HepG2 (cell line): Measurements from ENCODE around the gene SCRT2. TPM values are rescaled to one million over a fixed set of nuclear protein-coding genes. Genes with fewer than 3 reads are reported as not detected.

Experiments
- ETV6 ChIP-seq: sonication (generic); formaldehyde crosslinking; conservative IDR thresholded peaks from 2 replicates; pipeline ENCODE4 v1.4.0; 2020; ENCODE audit warnings: missing genetic modification reagents
- GATA4 ChIP-seq: sonication (generic); IDR thresholded peaks from 2 replicates; pipeline ENCODE4 v1.6.1; 2016; ENCODE audit warnings: antibody characterized with exemption, low read depth, borderline replicate concordance
- HNF4A ChIP-seq: sonication (generic); formaldehyde crosslinking; IDR thresholded peaks from 2 replicates; pipeline ENCODE4 v1.4.0; 2020; ENCODE audit warnings: missing genetic modification reagents
- MAZ ChIP-seq, 2 experiments: sonication (generic) in 1 of 2; formaldehyde crosslinking in 1 of 2; IDR thresholded peaks; 2 replicates each; pipeline versions ENCODE4 v1.5.0 to v1.6.1; 2012 to 2020; ENCODE audit warnings: low read depth in 2 of 2, mild to moderate bottlenecking in 2 of 2, borderline replicate concordance in 1 of 2, improper control_type of control experiment in 1 of 2, low read length in 1 of 2, missing genetic modification reagents in 1 of 2, moderate library complexity in 1 of 2
- PBX3 ChIP-seq: sonication (generic); formaldehyde crosslinking; IDR thresholded peaks from 2 replicates; pipeline ENCODE4 v1.8.1; 2023; ENCODE audit warnings: missing genetic modification reagents, inconsistent platforms, borderline replicate concordance
- RFXANK ChIP-seq: IDR thresholded peaks from 2 replicates; pipeline ENCODE4 v1.6.1; 2016
- RORA ChIP-seq: sonication (generic); formaldehyde crosslinking; IDR thresholded peaks from 2 replicates; pipeline ENCODE4 v1.5.0; 2020; ENCODE audit warnings: mild to moderate bottlenecking, missing genetic modification reagents, moderate library complexity
- SAP130 ChIP-seq: IDR thresholded peaks from 2 replicates; pipeline ENCODE4 v1.6.1; 2016; ENCODE audit warnings: low read depth
- ZBTB21 ChIP-seq: sonication (generic); formaldehyde crosslinking; IDR thresholded peaks from 2 replicates; pipeline ENCODE4 v1.4.0; 2020; ENCODE audit warnings: missing genetic modification reagents
- ZNF124 ChIP-seq: sonication (generic); formaldehyde crosslinking; IDR thresholded peaks from 2 replicates; pipeline ENCODE4 v1.4.0; 2020; ENCODE audit warnings: missing genetic modification reagents
- ZNF768 ChIP-seq: sonication (generic); formaldehyde crosslinking; IDR thresholded peaks from 2 replicates; pipeline ENCODE4 v1.4.0; 2020; ENCODE audit warnings: missing genetic modification reagents
- ZNF816 ChIP-seq: sonication (generic); formaldehyde crosslinking; IDR thresholded peaks from 2 replicates; pipeline ENCODE4 v1.8.0; 2022; ENCODE audit warnings: missing genetic modification reagents, mild to moderate bottlenecking, borderline replicate concordance
- ZNF83 ChIP-seq: sonication (generic); formaldehyde crosslinking; IDR thresholded peaks from 2 replicates; pipeline ENCODE4 v1.4.0; 2020; ENCODE audit warnings: missing genetic modification reagents, mild to moderate bottlenecking, borderline replicate concordance
- ZNF839 ChIP-seq: sonication (generic); formaldehyde crosslinking; IDR thresholded peaks from 2 replicates; pipeline ENCODE4 v1.4.0; 2020; ENCODE audit warnings: missing genetic modification reagents, mild to moderate bottlenecking, borderline replicate concordance
- ZNF879 ChIP-seq: sonication (generic); formaldehyde crosslinking; IDR thresholded peaks from 2 replicates; pipeline ENCODE4 v1.8.1; 2023; ENCODE audit warnings: missing genetic modification reagents
- polyA plus RNA-seq, 8 experiments: library from polyadenylated mRNA; depleted of rRNA in 3 of 8; stranded (reverse) in 7 of 8; unstranded in 1 of 8; fragments of >200 nt; fragmentation: Illumina TruSeq in 4 of 8; extraction: Trizol in 4 of 8; gene quantifications; 2 replicates each; pipeline versions ENCODE4 v1.2.1 to v1.2.3, GENCODE V29; 2011 to 2016; ENCODE audit warnings: low read depth in 4 of 8, missing spikeins in 1 of 8, mixed read lengths in 1 of 8; ENCODE audit not compliant: insufficient read depth in 1 of 8
- total RNA-seq, 5 experiments: library from RNA; depleted of rRNA; stranded (reverse); fragments of >200 nt; fragmentation: Illumina TruSeq; extraction: Trizol; gene quantifications; 2 replicates each; pipeline ENCODE4 v1.2.3, GENCODE V29; 2016; ENCODE audit warnings: low read depth in 1 of 5
- TF ChIP-seq, protein P1 (sequence below): sonication (generic); formaldehyde crosslinking; IDR thresholded peaks from 2 replicates; pipeline ENCODE4 v1.5.1; 2020; ENCODE audit warnings: mild to moderate bottlenecking, missing genetic modification reagents, borderline replicate concordance

SCRT2 gene
- total and polyA plus RNA-seq, 2 of the 13 experiments (the other 11 are each of a cell fraction or from before 2014, with no cell fraction given): not detected

- TF ChIP-seq, protein P1, sequence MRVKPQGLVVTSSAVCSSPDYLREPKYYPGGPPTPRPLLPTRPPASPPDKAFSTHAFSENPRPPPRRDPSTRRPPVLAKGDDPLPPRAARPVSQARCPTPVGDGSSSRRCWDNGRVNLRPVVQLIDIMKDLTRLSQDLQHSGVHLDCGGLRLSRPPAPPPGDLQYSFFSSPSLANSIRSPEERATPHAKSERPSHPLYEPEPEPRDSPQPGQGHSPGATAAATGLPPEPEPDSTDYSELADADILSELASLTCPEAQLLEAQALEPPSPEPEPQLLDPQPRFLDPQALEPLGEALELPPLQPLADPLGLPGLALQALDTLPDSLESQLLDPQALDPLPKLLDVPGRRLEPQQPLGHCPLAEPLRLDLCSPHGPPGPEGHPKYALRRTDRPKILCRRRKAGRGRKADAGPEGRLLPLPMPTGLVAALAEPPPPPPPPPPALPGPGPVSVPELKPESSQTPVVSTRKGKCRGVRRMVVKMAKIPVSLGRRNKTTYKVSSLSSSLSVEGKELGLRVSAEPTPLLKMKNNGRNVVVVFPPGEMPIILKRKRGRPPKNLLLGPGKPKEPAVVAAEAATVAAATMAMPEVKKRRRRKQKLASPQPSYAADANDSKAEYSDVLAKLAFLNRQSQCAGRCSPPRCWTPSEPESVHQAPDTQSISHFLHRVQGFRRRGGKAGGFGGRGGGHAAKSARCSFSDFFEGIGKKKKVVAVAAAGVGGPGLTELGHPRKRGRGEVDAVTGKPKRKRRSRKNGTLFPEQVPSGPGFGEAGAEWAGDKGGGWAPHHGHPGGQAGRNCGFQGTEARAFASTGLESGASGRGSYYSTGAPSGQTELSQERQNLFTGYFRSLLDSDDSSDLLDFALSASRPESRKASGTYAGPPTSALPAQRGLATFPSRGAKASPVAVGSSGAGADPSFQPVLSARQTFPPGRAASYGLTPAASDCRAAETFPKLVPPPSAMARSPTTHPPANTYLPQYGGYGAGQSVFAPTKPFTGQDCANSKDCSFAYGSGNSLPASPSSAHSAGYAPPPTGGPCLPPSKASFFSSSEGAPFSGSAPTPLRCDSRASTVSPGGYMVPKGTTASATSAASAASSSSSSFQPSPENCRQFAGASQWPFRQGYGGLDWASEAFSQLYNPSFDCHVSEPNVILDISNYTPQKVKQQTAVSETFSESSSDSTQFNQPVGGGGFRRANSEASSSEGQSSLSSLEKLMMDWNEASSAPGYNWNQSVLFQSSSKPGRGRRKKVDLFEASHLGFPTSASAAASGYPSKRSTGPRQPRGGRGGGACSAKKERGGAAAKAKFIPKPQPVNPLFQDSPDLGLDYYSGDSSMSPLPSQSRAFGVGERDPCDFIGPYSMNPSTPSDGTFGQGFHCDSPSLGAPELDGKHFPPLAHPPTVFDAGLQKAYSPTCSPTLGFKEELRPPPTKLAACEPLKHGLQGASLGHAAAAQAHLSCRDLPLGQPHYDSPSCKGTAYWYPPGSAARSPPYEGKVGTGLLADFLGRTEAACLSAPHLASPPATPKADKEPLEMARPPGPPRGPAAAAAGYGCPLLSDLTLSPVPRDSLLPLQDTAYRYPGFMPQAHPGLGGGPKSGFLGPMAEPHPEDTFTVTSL (CRISPR knock-in tag): no peak; the same call in 1 of the 2 replicates
- TF ChIP-seq ZNF124 (CRISPR knock-in tag) (peak; percentile 93; the same call in 1 of the 2 replicates), GATA4 (no peak), ZNF768 (CRISPR knock-in tag) (peak; percentile 75), ZNF83 (CRISPR knock-in tag) (peak; percentile 80; the same call in 1 of the 2 replicates), RFXANK (CRISPR knock-in tag) (peak; percentile 75; the same call in 1 of the 2 replicates), ZNF879 (CRISPR knock-in tag) (peak; percentile 82; the same call in 1 of the 2 replicates), RORA (no peak), ETV6 (CRISPR knock-in tag) (peak; percentile 98), PBX3 (CRISPR knock-in tag) (peak; percentile 94), MAZ (IDR thresholded peaks at IDR 0.05; ENCODE audit: borderline replicate concordance, low read depth, low read length) (no peak), MAZ (CRISPR knock-in tag; IDR thresholded peaks at IDR 0.05; ENCODE audit: low read depth) (peak; percentile 100), SAP130 (CRISPR knock-in tag) (peak; percentile 96), ZNF839 (no peak), ZNF816 (peak; percentile 95; the same call in 1 of the 2 replicates), ZBTB21 (CRISPR knock-in tag) (peak; percentile 32; the same call in 1 of the 2 replicates), HNF4A (CRISPR knock-in tag) (no peak)
Observed at GRCh38 chr20:675453-676314, at the start of gene SCRT2 (continued).
